Activated CD4-positive, CD25-positive, alpha-beta regulatory T cell (primary cell): Measurements from ENCODE around the gene HIVEP3.
"Not testable (repeated sequence)": the region's sequence is repeated elsewhere in the genome, so short reads cannot be mapped to it uniquely, and the experiment has no call there.

Experiments
- DNase-seq, 4 experiments: peaks; one replicate each; lab custom pipeline; 2025; lab: John Stamatoyannopoulos, UW

HIVEP3 gene

DNA sequence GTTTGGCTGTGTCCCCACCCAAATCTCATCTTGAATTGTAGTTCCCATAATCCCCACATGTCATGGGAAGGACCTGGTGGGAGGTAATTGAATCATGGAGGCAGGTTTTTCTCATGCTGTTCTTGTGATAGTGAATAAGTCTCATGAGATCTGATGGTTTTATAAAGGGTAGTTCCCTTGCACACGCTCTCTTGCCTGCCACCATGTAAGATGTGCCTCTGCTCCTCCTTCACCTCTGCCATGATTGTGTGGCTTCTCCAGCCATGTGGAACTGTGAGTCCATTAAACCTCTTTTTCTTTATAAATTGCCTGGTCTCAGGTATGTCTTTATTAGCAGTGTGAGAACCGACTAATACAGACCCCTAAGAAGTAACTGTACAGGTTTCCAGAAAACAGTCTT is 2.5 kb upstream of the HIVEP3 start:
- DNase-seq: not testable (repeated sequence)

DNA sequence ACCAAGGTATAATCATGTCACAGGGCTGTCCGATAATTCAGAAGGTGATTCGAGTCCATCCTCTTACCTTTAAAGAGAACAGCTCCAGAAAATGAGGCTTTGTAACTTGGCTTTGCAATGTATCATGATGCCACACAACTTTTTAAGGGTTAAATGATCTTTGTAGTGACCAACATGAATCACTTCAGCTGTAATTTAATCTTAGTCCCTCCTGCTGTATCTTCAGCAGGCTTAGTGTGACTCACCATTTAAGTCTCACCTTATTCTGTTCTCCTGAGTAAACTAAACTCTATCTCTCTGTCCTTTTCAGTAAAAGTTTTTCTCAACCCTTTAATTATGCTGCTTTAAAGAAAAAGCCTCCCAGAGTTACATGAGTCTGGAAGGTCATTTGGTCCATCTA is 1.9 kb upstream of the HIVEP3 start:
- no peak for DNase-seq

GRCh38 chr1:41919764-41920397 is 1.2 kb upstream of the HIVEP3 start:
- DNase-seq: peak; percentile 23 to 61 (median 42)

GRCh38 chr1:41919131-41919530 is 409 bp upstream of the HIVEP3 start:
- DNase-seq: no peak

DNA sequence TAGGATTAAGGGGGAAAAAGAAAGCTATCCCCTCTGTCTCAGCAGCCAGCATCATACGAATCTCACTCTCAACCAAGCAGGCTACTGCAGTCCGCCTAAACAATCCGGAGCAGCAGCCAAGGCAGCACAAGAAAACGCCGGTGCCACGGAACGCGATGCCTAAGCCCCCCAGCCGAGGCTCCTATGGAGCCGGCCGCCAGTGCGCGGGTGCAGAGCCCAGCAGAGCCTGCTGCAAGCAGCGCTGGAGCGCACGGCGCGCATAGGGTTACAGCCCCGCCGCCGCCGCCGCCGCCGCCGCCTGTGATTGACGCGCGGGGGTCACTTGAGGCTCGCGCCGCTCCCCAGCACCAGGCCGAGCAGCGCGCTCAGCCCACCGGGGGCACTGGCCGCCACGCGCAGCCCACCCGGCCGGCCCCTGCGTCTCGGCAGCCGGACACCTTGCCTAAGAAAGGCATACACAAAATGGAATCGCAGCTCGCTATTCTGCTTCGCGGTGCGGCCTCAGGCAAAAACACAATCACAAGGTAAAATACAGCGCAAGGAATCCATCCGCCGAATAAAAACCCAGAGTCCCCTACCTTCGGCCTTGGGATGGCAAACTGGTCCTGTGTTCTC is 780 bp downstream of the HIVEP3 start:
- peak in 2 of 4 experiments; percentile 12 to 18 for DNase-seq

DNA sequence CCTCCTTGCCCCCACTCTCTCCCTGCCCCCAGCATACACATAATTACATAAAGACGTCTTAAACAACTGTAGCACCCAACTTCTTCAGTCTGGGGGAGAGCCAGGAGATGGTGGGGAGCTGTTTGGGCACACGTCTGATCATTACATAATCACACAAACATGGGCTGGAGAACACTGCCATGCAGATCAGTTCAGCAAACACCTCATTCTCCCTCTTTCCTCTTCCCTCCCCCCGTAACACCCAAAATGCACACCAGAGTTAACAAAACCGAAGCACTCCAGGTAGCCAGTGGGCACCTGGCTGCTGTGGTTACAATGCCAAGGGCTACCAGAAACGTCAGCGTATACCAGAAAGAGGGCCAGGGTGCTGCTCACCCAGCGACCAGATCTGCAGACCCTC is 1.6 kb downstream of the HIVEP3 start:
- DNase-seq: no peak

GRCh38 chr1:41915786-41916571 is 2.7 kb downstream of the HIVEP3 start:
- DNase-seq: no peak

DNA sequence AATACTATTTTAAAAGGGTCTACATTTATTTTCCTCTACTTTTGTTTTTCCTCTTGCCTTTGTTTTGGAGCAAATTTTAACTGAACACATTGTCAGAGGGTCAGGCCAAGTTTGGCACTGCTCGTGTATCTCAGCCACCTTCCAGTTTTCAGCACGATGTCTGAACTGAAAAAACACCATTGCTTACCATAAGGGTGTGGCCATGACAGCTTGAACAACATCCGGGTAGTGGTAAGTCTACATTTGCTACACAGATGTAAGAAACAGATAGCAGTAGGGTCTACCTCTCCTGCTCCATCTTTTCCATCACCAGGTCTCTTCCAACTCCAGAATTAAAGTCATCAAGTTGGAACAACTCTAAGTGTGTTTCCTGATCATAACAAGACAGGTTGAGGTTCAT is 4.2 kb downstream of the HIVEP3 start:
- DNase-seq: no peak

DNA sequence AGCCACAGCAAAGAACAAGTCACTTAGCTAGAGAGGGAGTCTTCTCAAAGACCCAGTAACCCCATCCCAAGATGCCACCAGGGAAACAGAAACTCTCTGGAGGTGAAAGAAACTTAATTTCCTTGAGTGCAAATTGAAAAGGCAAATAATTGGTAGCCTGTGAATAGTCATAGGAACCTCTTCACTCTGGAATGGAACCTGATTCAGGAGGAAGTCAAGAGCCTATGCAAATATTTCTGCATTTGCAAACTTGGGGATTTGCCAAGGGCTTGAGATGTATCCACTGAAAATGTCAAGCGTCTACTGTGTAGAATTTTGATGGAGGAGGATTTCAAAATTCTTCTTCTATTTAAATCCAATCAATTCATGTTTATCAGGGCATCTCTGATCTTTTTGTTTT is 5.7 kb downstream of the HIVEP3 start:
- no peak for DNase-seq

- no peak for DNase-seq
These were observed 10.3 kb downstream of the HIVEP3 start for GRCh38 chr1:41908288-41908895.

DNA sequence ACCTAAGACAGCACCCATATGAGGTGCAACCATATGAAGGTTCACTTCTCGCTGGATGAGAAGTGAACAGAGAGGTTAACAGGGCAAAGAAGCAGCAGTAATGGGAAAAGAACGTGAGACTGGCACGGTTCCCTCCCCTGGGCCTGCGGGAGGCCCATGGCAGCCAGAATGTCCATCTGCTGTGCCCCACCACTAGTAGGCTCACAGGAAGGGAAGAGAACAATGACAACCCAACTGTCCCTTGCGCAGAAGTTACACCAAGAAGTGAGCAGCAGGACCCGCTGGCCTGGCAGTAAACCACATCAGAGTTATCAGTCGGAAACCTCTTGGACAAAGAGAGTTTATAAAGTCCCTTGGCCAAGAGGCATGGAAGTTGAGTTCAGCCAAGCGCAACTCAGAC is 11.3 kb downstream of the HIVEP3 start:
- no peak for DNase-seq

DNA sequence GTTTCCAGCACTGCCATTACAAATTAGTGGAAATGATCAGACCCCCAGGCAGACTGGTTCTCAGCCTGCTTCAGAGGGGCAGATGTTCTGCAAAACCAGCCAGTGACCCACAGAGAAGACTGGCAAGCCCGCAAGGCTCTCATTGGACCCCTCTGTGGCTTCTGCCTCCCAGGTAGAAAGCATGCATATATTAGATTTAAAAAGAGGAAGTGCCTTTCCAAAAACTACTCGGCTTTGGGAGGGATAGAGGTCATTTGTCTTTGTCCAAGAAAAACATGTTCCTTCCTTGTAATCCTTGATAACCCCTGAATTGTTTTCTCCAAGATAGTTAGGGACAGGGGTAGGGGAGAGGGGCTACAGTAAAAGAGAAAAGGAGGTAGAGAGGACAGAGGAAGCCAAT is 11.8 kb downstream of the HIVEP3 start:
- no peak for DNase-seq

GRCh38 chr1:41905093-41905675 is 13.5 kb downstream of the HIVEP3 start:
- DNase-seq: no peak

GRCh38 chr1:41902664-41903063 is 16.1 kb downstream of the HIVEP3 start:
- no peak for DNase-seq

DNA sequence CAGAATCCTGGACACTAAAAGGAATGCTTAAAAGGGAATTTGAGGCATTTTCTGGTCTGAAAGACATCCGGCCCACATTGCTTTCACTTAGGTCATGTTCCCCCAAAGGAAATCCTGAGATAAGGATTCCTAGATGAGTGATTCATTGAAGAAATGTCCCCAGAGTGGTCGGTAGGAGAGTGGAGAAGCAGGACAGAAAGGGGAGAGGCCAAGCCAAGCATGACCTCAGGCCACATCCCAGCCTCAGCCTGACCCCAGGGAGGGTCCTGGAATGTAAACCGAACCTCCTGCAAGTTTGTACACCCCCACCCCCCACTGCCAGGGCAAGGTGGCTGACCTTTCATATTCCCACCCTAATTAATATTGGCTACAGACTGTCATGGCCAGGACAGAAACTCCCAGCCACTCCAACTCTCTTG is 16.6 kb downstream of the HIVEP3 start:
- DNase-seq: no peak

GRCh38 chr1:41901551-41901950 is 17.2 kb downstream of the HIVEP3 start:
- no peak for DNase-seq

DNA sequence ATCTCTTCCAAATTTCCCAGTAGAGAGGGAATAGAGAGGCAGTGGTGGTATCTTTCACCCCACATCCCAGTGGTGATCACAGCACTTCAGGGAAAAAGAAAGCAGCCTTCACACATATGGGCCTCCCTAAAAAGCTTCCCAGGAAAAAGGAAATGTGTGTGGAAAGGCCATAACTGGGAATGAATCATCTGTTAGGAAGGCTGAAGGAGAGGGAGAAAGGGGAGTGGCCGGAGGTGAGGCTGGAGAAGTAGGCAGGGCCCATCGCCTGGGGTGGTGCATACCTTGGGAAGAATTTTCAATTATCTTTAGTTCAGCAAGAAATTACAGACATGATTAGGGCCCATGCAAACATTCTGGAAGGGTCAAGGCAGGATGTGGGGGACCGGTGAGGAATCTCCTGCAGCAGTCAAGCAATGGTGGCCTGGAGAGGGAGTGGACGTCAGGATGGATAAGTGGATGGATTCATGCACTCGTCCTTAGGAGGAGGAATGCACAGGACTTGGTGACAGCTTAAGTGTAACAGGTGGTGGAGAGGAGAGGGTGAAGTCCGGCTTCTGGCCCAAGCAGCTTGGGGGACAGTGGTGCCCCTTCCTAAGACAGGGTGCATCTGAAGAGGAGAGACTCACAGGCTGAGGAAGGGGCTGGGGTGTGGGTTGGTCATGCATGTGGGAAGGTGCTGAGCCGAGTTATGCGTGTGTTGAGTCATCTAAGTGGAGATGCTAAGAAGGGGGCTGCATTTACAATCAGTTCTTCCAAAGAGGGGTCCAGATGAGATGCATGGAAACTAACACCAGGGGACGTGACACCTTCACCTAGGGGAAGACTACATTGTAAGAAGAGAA is 17.9 kb downstream of the HIVEP3 start:
- DNase-seq: no peak

DNA sequence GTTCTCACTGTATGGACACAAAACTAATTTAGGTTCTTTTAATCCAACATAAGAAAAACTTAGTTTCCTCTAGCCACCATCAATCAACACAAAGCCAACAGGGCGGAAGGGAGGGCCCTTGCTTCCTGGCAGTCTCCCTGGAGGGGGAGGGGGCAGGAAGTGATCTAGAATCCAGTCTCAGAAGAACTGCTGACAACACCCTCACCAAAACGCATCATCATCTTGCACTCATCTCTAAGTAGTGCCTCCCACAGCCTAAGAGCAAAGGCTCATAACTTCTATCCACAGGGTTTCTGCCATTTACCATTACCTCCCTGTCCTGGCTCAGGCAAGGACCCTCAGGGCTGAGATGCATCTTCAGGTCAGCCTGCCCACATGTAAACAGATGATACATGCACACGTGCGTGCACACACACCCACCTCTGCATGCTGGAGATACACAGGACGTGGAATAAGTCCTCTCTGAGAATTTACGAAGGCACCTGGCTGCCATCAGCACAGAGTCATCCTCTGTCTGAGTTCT is 20.5 kb downstream of the HIVEP3 start:
- peak in 3 of 4 experiments; percentile 14 to 79 (median 63) for DNase-seq

GRCh38 chr1:41895552-41895951 is 23.2 kb downstream of the HIVEP3 start:
- no peak for DNase-seq

- DNase-seq: no peak
These were observed 23.8 kb downstream of the HIVEP3 start for GRCh38 chr1:41894808-41895483.
